HG03575 (cell line): ENCODE data around the gene MFF.

Source experiments
- ATAC-seq: cut with Tn5 transposase; IDR thresholded peaks from one replicate; pipeline ENCODE4 v1.9.1; 2021; ENCODE audit not compliant: unreplicated experiment, insufficient number of reproducible peaks, low FRiP score; ENCODE audit errors: extremely low read depth

The MFF gene

DNA sequence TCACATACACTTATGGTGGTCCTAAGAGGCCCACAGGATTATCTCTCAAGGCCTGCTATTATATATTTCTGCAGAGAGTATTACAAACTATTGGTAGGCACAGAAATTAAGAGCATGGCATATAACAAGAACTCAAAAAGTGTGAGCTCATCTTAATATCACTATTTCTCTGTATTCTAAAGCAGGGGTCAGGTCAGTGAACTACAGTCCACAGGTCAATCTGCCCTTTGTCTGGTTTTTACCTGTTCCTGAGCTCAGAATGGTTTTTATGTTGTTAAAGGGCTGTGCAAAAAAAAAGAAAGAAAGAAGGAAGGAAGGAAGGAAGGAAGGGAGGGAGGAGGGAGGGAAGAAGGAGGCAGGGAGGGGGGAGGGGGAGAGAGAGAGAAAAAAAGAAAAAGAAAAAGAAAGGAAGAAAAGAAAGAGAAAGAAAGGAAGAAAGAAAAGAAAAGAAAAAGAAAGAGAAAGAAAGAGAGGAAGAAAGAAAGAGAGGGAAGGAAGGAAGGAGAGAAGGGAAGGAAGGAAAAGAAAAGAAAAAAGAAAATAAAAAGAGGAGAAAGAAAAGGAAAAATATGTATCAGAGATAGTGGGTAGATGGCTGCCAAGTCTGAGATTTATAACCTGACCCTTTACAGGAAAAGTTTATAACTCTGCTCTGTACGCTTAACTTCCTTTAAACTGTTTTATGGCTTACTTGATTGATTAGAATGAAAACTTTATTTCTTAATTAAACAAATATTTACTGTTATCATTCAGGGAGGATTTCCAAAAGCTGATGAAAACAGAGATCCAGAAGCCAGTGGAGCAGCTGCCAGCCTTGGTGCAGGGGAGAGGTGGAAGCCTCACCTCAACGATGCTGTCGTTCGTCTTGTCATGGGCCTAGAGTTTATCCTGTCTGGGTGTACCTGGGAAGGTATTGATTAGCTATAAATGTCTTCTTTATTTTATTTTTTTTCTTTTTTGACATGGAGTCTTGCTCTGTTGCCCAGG, 73.9 kb downstream of the MFF start:
- ATAC-seq: no peak

DNA sequence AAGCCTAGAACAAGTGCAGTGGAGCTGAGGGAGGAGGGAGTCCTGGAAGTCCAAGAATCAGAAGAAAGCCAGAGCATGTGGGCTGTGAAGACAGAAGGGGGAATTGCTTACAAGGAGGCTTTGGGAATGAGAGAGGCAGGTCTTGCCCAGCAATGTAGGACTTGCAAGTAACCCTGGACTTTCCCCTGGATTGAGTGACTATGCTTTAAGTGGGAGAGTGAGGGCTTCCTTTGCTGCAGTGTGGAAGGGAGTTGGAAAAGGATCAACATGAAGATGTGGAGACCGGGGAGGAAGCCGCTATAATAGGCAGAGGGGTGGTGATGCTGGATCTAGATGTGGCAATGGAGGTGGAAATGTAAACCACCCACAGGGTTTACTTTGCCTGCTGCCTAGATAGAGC, 76.5 kb downstream of the MFF start:
- ATAC-seq: no peak

DNA sequence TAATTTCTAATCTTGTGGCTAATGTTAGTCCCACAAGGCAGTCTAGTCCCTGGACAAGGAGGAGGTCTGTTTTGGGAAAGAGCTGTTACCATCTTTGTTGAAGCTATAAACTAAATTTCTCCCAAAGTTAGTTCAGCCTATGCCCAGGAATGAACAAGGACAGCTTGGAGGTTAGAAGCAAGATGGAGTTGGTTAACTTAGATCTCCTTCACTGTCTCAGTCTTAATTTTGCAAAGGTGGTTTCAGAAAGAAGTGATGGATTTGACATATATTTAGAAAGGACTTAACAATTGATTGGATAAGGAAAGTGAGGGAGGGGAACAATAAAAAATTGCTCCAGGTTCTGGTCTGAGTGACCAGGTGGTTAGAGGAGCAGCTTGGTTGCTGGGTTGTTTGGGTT, 77.3 kb downstream of the MFF start:
- no peak for ATAC-seq

DNA sequence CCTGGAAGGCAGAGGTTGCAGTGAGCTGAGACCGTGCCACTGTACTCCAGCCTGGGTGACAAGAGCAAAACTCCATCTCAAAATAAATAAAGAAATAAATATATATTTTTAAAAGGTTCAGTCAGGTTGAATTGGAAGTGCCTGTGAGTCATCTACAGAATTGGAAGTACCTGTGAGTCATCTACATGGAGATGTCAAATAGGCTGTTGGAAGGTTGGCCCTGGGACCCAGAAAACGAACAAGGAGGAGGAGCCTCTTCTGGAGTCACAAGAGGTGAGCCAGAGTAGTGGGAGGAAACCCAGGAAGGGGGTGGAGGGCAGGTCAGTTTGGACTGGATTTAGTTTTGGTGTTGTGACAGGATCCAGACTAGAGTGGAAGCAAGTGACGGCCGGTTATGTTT, 77.9 kb downstream of the MFF start:
- no peak for ATAC-seq

DNA sequence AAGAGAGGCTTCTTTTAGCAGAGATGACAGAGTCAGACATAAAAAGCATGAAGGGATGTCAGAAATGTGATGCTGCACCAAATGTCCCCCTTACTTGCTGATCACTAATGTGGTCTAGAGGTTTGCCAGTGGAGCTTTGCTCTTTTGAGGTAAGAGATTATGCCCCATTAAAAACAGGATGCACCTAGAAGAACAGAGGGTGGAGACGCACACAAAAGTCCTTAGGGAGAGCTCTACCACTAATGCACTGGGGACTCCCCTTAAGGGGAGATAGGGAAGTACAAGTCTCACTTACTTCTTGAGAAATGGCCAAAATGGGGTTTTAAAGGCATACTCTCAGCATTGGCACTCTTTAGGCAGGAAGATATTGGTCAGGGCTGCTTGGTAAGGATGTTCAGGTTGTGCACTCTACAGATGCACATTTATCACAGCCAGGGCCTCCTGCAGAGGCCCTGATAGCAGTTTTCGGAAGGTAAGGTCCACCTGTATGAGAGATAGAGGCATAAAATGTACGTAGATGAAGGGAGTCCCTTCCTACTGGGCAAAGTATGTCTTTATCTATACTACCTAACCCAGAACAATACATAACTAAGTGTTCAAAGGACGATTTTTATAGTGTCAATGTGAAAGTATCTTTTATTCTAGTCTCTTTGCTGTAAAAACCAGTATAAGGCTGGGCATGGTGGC, 79.7 kb downstream of the MFF start:
- ATAC-seq: no peak

DNA sequence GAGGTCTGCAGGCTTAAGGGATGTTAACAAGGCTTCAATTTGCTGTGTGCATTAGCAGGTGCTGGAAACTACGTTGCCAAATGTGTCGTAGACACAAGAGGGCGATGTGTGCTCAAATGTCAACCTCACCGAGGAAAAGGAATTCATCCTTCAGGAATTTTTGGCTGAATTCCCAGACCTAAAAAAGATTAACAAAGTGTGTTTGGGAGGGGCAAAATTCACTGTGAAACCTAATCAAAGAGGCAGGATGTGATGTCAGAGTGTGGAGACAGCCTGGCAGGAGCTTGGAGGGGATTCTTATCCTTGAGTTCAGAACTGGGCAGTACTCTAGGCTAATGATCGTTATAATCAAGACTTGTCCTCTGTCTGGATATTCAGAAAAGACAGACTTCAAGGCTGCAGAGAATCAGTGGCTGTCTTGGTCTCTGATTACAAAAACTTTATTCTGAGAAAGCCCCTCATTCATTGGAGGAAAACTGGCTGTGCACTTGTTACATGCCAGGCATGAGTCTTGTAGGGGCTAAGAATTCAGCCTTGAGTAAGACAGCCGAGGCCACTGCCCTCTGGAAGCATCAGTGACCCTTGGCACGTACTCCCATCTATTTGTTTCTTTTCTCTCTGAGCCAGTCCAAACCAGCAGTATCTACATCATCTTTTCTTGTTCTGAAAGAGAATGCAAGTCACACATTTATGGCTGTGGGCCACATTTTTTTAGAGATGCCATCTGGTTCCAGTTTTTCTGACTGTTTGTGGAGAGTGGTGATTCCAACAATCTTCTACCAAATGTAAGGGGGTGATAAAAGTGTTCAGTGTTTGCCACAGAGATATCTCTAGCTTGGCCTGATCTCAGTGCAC, 81.4 kb downstream of the MFF start:
- ATAC-seq: no peak
